22Rv1 (cell line): ENCODE results near the gene SLC19A1.
"Not testable (repeated sequence)": the region's sequence is repeated elsewhere in the genome, so short reads cannot be mapped to it uniquely, and the experiment has no call there.

Source experiments
- H3K27ac ChIP-seq: fragments of 450-650 bp; 2 replicates; pipeline ENCODE4 v1.5.1; 2017
- ZFX ChIP-seq: fragments of 450-650 bp; IDR thresholded peaks from 2 replicates; pipeline ENCODE4 v1.6.1; 2017; ENCODE audit warnings: antibody characterized with exemption, borderline replicate concordance
- TF ChIP-seq, protein P1 (sequence below): fragments of 450-650 bp; IDR thresholded peaks from 2 replicates; pipeline ENCODE4 v1.5.1; 2017; ENCODE audit warnings: mild to moderate bottlenecking

The SLC19A1 gene

DNA sequence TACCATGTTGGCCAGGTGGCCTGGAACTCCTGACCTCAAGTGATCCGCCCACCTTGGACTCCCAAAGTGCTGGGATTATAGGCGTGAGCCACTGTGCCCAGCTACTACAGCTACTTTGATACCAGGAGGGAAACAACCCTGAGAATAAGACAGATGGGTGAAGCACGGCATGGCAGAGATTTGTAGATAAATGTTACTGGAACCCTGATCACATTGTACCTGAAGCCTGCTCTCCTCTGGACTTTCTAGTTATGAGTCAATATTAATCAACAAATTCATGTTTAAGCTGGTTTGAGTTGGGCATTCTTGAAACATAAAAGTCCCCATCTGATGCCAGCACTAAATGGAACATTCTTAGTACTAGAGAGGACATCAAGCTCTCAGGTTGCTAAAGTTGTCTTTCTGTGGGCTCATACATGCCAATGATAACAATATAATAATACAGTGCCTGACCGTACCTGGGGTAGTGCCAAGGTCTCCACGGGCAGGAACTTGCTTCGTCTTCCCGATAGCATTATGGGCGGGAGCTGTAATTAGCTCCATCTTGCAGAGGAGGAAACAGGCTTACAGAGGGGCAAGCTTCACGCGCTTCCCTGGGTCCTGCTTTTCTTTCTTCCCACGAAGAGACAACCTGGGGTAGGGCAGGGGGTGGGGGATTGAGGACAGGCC, 30.7 kb upstream of the SLC19A1 start:
- TF ChIP-seq ZFX, result no peak
- TF ChIP-seq, protein P1, sequence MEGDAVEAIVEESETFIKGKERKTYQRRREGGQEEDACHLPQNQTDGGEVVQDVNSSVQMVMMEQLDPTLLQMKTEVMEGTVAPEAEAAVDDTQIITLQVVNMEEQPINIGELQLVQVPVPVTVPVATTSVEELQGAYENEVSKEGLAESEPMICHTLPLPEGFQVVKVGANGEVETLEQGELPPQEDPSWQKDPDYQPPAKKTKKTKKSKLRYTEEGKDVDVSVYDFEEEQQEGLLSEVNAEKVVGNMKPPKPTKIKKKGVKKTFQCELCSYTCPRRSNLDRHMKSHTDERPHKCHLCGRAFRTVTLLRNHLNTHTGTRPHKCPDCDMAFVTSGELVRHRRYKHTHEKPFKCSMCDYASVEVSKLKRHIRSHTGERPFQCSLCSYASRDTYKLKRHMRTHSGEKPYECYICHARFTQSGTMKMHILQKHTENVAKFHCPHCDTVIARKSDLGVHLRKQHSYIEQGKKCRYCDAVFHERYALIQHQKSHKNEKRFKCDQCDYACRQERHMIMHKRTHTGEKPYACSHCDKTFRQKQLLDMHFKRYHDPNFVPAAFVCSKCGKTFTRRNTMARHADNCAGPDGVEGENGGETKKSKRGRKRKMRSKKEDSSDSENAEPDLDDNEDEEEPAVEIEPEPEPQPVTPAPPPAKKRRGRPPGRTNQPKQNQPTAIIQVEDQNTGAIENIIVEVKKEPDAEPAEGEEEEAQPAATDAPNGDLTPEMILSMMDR, result no peak
- H3K27ac ChIP-seq, result no peak overlapping the region

GRCh38 chr21:45572231-45572630, 30.0 kb upstream of the SLC19A1 start:
- TF ChIP-seq ZFX, result no peak
- TF ChIP-seq, protein P1, result no peak
- H3K27ac ChIP-seq, result no peak overlapping the region

GRCh38 chr21:45571641-45572040, 29.4 kb upstream of the SLC19A1 start:
- H3K27ac ChIP-seq, result no peak overlapping the region
- no peak for TF ChIP-seq ZFX
- TF ChIP-seq, protein P1, result no peak

DNA sequence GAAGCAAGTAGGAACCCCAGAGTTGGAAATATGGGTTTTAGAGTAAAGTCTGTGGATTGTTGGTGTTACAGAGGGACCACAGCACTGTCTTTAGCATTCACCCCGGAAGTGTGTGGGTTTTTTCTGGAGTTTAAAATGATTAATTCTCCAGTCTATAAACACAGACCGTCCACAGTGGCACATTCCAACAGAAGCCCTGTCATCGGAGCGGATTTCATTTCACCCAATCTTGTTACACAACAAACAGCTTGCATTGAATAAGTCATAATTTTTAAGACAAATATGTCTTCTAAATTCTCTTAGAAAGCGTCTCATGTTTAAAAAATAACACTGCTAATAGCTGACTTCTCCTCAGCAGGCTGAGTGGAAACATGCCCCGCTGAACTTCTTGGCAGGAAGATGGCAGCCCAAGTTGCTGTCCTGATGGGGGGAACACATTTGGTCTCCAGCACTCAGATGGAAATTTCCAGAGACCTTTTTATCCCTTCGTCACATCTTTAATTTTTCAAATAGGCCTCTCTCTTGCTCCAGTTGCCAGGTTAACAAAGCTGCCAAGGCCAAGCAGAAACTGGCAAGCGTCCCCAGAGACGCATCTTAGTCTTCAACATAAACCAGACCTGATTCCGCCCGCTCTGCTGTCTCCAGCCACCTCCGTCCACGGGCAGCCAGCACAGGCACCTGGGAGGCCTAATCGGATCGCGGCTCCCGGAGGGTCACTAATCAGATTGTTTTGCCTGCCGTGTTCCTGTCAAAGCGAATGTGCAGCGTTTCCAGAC, 28.8 kb upstream of the SLC19A1 start:
- TF ChIP-seq, protein P1, result no peak
- TF ChIP-seq ZFX, result no peak
- no peak overlapping the region for H3K27ac ChIP-seq

DNA sequence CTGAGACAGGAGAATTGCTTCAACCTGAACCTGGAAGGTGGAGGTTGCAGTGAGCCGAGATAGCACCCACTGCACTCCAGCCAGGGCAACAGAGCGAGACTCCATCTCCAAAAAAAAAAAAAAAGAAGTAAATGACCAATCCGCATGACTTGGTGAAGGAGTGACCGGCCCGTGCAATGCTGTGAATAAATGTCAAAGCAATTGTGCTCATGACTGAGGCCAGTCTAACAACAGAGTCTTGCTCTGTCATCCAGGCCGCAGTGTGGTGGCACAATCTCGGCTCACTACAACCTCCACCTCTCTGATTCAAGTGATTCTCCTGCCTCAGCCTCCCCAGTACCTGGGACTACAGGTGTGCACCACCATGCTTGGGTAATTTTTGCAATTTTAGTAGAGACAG, 27.8 kb upstream of the SLC19A1 start:
- TF ChIP-seq, protein P1, result no peak
- no peak for TF ChIP-seq ZFX

DNA sequence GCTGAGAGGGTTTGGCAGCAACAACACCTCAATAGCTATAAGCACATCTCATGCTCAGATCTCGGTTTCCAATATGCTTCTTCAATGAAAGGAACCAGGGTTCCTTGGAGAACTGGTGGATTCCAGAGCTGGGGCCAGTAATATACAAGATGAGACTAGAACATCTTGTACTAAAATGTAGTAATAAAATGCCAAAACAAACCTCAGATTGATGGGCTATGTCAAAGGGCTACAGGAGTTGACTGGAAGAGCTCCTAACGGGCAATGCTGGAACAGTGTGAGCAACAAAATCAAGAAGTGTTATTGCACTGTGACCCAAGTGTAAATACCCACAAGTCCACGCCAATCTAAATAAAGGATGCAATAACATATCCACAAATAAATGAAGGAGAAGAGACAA, 26.1 kb upstream of the SLC19A1 start:
- no peak overlapping the region for H3K27ac ChIP-seq
- TF ChIP-seq, protein P1, result no peak
- TF ChIP-seq ZFX, result no peak

More for the DNA sequence above, 27.8 kb upstream of the SLC19A1 start:
- H3K27ac ChIP-seq, result no peak overlapping the region

DNA sequence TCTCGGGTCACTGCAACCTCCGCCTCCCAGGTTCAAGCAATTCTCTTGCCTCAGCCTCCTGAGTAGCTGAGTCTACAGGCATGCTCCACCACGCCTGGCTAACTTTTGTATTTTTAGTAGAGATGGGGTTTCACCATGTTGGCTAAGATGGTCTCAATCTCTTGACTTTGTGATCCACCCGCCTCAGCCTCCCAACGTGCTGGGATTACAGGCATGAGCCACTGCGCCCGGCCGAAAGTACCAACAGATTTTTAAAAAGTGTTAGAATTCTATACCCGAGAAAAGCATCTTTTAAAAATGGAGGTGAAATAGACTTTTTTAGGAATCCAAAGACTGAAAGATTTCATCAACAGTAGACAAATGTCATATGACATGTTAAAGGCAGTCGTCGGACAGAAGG, 21.9 kb upstream of the SLC19A1 start:
- not testable (repeated sequence) for H3K27ac ChIP-seq
